ENCODE measurements around the gene LRRIQ4.

Gene LRRIQ4

GRCh38 chr3:169812332-169813235 lies at the start of gene LRRIQ4, which contains the start of gene LRRC34:
LRRIQ4 (plus strand) TSS chr3:169812870; CDS start chr3:169821922, 9,052 bp downstream.
LRRC34 (minus strand) TSS chr3:169812904; CDS start chr3:169812548, 356 bp downstream.
- peak; percentile 63 to 70 for DNase-seq (ENCODE audit: low read depth in 2 of 2)

- peak; percentile 46 to 59 for DNase-seq (ENCODE audit: low read depth in 2 of 2)
Measured at GRCh38 chr3:169764312-169764881, 48.3 kb upstream of the LRRIQ4 start.

DNA sequence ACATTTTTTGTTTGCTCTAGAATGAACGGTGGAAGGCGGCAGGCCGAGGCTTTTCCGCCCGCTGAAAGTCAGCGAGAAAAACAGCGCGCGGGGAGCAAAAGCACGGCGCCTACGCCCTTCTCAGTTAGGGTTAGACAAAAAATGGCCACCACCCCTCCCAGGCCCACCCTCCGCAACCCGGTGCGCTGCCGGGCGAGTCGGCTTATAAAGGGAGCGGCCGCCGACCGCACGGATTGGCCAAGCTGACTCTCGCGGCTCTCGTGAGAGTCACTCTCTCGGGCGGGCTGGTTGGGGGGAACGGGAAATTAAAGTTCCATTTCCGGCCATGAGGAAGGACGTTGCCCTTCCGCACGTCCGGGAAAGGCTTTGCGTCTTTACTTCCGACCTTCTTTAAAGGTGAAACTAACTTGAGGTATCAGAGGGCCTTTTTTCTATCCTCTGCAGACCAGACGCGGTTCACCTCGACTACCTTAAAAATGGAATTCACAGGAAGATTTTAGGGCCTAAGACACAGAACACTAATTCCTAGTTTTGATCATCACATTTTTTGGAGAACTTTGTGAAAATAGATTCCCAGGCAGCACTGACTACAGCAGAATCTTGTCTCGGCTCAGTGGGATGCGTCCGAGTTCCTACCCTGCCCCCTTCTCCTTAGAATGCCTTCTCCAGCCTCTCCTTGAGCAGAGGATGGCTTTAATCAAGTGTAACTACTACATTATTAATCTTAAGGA lies 47.6 kb upstream of the LRRIQ4 start, which contains the start of gene TERC:
Gene TERC (minus strand): TSS at position 179 of the 731 bp plus-strand sequence.
- DNase-seq (ENCODE audit: low read depth in 2 of 2) = peak; percentile 87 to 90

DNA sequence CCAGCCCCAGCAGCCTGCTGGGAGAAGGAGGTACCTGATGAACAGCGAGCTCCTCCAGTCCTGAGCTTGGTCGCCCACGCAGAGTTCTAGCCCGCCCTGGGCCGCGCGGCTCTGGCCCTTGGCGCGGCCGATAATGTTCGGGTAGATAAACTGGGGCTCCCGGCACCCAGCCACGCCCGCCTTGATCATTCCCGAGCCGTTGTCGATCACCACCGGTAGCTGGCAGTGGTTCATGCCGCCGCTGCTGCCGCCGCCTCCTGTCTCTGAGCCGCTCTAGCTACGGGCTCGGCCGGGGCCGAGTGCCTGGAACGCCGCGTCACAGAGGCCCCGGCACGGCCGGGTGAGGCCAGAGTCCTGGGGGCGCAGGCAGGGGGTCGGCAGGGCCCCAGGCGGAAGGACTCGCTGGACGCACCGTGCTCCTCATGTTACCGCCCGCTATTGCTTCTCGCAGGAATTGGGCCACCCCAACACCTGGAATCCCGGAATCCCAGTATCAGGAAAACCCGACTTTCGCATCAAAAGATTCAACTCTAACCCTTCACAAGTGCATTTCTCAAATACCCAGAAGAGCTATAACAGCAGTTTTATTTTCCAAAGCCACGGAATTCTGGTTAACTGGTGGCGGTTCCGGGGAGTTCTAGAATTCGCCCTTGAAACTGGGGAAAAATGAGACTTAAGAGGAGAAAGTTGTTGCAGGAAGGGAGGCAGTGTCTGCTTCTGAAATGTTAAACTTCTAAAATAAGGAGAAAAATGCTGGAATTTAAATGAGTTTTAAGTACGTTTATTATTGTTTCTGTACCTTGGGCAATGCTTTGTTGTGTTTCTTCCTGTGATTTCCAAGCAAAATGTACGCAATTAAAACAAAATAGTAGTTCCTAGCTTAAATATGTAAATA lies 43.1 kb upstream of the LRRIQ4 start, which contains the start of gene ACTRT3:
Gene ACTRT3 (minus strand): TSS at position 275 of the 895 bp plus-strand sequence. CDS start 41 bp downstream, at position 234.
- peak; percentile 58 to 63 for DNase-seq (ENCODE audit: low read depth in 2 of 2)

DNA sequence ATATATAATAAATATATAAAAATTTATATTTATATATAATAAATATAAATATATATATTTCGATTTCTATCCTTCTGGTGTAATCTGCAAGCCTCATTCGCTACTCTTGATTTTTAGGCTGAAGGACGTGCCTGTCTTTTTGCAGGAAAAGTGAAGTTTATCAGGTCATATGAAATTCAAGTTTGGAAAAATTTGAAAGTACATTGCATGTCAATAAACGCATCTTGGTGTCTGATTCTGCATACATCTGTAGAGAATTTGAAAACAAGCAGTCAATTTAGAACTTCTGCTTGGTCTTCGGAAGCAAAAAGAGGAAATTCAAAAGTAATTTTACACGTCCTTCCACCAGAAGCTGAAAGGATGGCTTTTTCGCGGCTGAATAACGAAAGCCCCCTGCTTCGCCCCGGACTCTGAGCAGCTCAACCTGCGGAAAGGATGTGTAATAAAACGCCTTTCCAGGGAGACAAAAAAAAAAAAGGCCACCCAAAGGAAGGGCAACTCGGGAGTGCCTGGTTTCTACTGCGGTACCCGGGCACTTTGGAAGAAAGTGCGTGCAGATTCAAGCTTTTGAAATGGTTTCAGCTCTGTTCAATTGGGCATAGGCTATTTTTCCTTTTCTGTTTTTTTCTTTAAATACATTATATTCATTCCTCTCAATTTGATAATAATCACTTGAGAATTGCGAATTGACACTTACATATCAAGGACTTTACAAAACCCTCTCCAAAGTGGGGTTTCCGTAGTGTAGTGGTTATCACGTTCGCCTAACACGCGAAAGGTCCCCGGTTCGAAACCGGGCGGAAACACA lies 41.0 kb upstream of the LRRIQ4 start:
- DNase-seq (ENCODE audit: low read depth in 2 of 2) = peak; percentile 32 to 38

DNA sequence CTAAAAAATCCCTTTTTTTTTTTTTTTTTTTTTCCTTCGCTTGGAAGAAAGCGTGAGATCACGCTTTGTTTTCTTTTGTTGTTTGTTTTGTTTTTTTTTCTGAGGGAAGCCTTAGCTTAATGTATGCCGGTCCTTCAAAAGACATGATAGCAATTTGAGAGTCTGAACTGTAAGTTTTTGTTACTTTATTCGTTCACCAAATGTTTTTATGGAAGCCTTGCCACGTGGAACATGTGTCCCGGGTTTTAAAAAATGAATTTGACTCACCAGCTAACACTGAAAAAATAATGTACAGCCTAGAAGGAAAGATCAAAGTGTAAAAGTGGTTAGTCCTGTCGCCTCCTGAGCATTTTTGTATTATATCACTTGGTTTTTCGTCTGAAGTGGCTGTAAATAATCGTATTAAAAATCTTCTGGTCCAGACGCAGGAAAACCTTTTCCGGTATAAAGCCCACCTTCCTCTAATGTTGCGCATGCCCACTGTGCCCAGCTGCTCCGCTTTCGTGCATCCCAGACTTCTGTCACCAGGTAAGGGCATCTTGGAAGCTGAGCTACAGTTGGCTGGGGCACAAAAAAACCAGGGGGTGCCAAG lies 40.3 kb upstream of the LRRIQ4 start:
- DNase-seq (ENCODE audit: low read depth in 2 of 2) = no peak

DNA sequence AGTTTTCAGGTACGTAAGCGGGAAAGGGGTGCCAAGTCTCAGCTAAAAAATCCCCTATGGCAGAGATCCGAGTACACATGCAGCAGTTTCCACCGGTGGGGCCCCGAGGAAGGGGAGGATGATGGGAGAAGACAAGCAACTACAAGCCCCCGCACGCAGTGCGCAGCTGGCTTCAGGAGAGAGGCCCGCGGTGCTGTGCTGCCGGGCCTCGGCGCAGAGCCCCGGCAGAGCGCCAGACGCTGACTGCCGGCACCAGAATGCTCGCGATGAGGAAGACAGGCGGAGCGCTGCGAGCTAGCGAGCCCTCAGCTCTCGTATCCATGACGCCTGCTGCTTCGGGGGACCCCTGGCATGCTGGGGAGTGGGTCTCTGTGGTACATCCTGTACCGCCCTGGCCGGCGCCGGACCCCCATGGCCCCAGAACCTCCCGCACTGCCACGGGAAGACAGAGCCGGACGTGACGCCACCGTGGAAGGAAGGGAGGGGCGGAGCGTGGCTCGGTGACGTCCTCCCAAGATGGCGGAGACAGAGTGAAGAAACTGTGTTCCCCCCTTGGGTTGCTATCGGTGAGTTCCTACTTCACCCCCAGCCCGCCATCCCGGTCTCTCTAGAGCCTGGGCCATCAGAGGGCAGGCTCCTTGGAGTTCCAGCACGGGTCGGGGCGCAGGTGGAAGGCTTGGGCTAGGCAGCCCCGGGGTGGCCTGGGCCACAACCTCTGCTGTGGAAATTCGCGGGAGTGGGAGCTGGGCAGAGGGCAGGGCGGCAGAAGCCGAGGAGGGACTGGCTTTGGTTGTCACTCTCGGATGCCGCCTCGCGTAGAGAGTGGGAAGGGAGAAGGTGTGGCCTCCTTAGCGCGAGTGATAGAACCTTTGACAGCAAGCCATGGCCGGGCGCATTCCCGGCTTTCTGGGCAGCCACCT lies 39.5 kb upstream of the LRRIQ4 start, which contains the start of gene MYNN:
Gene MYNN (plus strand): TSS at position 500 of the 920 bp plus-strand sequence. CDS start 900 bp downstream, outside the sequence.
- DNase-seq (ENCODE audit: low read depth in 2 of 2) = peak; percentile 86

GRCh38 chr3:169774186-169774585 lies 38.5 kb upstream of the LRRIQ4 start:
- no peak for DNase-seq (ENCODE audit: low read depth in 2 of 2)

- no peak for DNase-seq (ENCODE audit: low read depth in 2 of 2)
Measured at GRCh38 chr3:169777822-169778221, 34.8 kb upstream of the LRRIQ4 start.

- DNase-seq (ENCODE audit: low read depth in 2 of 2) = no peak
Measured at GRCh38 chr3:169780742-169781141, 31.9 kb upstream of the LRRIQ4 start.

DNA sequence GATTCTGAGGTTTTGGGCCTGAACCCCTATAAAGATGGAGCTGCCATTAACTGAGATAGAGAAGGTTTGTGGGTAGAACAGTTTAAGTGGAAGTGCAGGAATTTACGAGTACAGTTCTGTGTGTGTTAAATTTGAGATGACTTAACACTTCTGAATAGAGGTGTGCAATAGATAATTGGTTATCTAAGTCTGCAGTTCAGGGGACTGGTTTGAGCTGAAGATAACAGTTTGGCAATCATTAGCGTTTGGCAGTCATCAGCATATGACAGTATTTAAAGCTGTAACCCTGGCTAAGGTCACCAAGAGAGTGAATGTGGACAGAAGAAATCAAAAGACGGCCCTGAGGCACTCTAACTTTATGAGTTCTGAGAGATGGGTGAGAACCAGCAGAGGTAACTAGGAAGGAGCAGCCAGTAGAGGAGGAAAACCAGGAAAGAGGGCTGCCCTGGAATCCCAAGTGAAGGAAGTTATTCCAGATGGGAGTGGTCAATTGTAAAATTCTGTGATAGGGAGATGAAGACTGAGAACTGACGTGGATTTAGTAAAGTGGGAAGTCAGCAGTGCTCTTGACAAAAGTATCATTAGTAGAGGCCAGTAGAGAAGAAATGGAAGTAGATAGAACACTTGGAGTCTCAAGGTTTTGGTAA lies 31.3 kb upstream of the LRRIQ4 start:
- DNase-seq (ENCODE audit: low read depth in 2 of 2) = no peak

DNA sequence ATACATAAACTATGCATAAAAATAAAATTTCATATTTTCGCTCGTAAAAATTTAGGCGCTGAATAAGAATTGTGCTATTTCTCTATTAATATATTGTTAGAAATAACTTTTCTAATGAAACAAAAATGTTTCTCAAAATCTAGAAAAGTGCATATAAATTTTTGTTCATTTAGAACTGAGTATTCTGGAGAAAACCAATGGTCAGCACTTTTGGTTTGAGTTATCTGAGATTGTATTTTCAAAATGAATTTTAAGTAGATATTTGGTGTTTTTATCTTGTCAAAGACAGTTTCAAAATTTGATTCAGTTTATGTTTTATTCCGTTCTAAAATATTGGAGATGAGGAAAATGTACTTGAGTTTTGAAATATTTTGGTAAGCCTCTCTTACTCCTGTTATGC lies 25.6 kb upstream of the LRRIQ4 start:
- no peak for DNase-seq (ENCODE audit: low read depth in 2 of 2)

DNA sequence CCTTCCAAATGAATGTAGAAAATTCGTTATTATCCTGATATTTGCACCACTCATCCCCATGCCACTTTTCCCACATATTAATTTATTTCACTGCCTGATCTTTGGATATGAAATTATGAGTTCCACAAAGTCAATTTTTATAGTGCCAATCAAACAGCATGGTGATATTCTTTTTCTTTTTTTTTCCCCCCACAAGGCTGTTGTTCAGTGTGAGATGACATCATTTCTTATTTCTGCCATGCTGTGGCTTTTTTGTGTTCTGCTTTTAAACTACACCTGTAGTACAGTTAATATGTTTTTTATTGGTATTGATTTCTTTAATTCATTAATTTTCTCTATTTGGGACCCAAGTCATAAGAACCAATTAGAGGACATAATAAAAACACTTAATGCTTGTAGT lies 24.9 kb upstream of the LRRIQ4 start:
- no peak for DNase-seq (ENCODE audit: low read depth in 2 of 2)

GRCh38 chr3:169790219-169790618 lies 22.5 kb upstream of the LRRIQ4 start:
- no peak for DNase-seq (ENCODE audit: low read depth in 2 of 2)

DNA sequence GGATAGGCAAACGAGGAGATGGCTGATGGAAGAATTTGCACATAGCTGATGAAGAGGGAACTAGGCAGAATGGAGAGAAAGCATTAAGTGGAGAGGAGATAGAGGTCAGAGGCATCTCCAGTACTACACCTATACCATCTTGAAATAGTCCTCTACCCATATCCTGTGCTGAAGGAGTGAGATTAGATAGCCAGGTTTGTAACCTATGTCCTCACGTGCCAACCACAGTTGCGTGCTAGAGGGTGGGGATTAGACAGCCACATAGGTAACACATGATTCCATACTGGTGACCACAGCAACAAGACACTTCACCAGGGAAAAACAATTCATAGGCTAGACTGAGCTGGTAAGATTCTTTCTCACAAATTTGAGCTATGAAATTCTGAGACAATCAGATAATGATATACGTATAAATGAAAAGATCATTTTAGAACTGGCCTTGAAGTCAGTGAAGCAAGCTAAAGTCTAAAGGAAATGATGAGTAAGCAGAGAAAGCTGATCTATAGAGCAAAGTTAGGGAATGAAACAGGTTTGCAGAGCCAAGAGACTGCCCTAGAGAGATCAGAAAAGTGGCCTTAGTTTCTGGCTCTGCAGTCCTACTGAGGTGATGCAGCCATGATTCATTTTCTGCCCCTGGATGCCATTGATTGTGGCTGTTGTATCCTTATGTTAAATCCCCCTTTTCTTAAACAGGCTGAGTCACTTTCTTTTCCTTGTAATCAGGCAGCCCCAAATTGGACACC lies 21.8 kb upstream of the LRRIQ4 start:
- no peak for DNase-seq (ENCODE audit: low read depth in 2 of 2)

DNA sequence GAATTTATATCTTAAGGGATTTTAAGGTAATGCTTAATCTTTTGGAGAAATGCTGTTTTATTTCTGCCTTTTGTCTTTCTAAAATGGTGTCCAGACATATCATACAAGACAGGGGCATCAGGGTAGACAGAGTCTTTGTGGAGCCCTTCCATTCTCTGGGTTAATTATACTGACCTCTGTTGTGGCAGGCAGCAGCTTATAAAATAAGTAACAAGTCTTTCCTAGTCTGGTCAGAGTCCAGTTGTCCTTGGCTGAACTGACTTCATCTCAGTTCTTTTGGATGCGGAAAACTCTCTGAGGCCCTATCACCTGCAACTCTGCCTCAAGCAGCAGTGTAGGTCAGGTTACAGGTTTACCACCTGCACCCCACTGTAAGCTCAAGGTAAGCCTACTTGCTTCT lies 20.3 kb upstream of the LRRIQ4 start:
- DNase-seq (ENCODE audit: low read depth in 2 of 2) = no peak

DNA sequence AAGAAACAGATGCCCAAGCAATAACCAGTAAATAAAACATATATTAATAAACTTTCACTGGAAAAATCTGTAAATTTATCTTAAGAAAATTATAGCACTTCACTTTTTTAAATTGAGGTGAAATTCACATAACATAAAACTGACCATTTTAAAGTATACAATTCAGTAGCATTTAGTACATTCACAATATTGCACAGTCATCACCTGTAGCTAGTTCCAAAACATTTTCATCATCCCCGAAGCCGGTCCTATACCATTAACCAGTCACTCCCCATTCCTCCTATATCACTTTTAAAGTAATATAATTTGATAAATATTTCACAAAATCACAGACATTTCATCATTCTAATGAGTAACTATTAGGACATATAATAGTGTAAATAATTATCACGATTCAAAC lies 8.0 kb upstream of the LRRIQ4 start:
- DNase-seq (ENCODE audit: low read depth in 2 of 2) = no peak

Data from stimulated activated CD4-positive, alpha-beta T cell treated with anti-CD3 and anti-CD28 coated beads, Interleukin-4, amount 100 ng/mL, for 48 hours (primary cell).